SU-DHL-6 (cell line): ENCODE results near the gene ST6GALNAC3.

Experiments used
- H2AFZ ChIP-seq: fragments of 200-600 bp; sonication (generic); 2 replicates; pipeline ENCODE4 v1.6.1; 2014; ENCODE audit warnings: low read depth, mild to moderate bottlenecking, moderate library complexity, mixed read lengths, antibody characterized with exemption, low read length; ENCODE audit not compliant: severe bottlenecking
- H3F3A ChIP-seq: fragments of 200-600 bp; shearing (Covaris generic); 2 replicates; pipeline ENCODE4 v1.6.0; 2016; ENCODE audit warnings: antibody characterized with exemption, mild to moderate bottlenecking; ENCODE audit not compliant: insufficient read depth
- H3K27ac ChIP-seq: fragments of 200-600 bp; sonication (generic); 2 replicates; pipeline ENCODE4 v1.5.1; 2016; ENCODE audit warnings: low read depth, mild to moderate bottlenecking, low read length, moderate library complexity, mixed read lengths
- H3K27me3 ChIP-seq: fragments of 200-600 bp; sonication (generic), shearing (Covaris generic); 2 replicates; pipeline ENCODE4 v1.6.0; 2014; ENCODE audit warnings: mild to moderate bottlenecking, low read length
- H3K36me3 ChIP-seq: fragments of 200-600 bp; sonication (generic); 2 replicates; pipeline ENCODE4 v1.6.1; 2014; ENCODE audit warnings: mild to moderate bottlenecking, low read length, mixed read lengths
- H3K4me2 ChIP-seq: fragments of 300-600, 200-600 bp; shearing (Covaris generic), sonication (generic); 2 replicates; pipeline ENCODE4 v1.6.0; 2014; ENCODE audit warnings: low read length, low read depth, mild to moderate bottlenecking; ENCODE audit not compliant: poor library complexity, severe bottlenecking
- H3K4me3 ChIP-seq: fragments of 200-600 bp; sonication (generic); 2 replicates; pipeline ENCODE4 v1.5.1; 2014; ENCODE audit warnings: antibody characterized with exemption, low read length, mild to moderate bottlenecking, mixed read lengths; ENCODE audit not compliant: insufficient read depth, poor library complexity, severe bottlenecking
- H3K79me2 ChIP-seq: fragments of 200-600 bp; sonication (generic); 2 replicates; pipeline ENCODE4 v1.6.1; 2014; ENCODE audit warnings: mild to moderate bottlenecking, low read length, moderate library complexity; ENCODE audit not compliant: insufficient read depth
- H3K9ac ChIP-seq: fragments of 200-600 bp; sonication (generic); 2 replicates; pipeline ENCODE4 v1.7.0; 2014; ENCODE audit warnings: mild to moderate bottlenecking, low read length
- H3K9me2 ChIP-seq: fragments of 200-600 bp; sonication (generic); replicated peaks from 2 replicates; pipeline ENCODE4 v1.6.1; 2014; ENCODE audit warnings: low read length; ENCODE audit not compliant: insufficient read depth
- H3K9me3 ChIP-seq: fragments of 200-600 bp; sonication (generic); 2 replicates; pipeline ENCODE4 v1.6.1; 2014; ENCODE audit warnings: low read length, mixed read lengths; ENCODE audit not compliant: insufficient read depth
- H4K20me1 ChIP-seq: fragments of 200-600 bp; sonication (generic); 2 replicates; pipeline ENCODE4 v1.6.1; 2014; ENCODE audit warnings: low read depth, mild to moderate bottlenecking, antibody characterized with exemption, low read length, moderate library complexity, mixed read lengths
- CTCF ChIP-seq: fragments of 200-600 bp; sonication (generic); IDR thresholded peaks from one replicate; pipeline ENCODE4 v1.5.1; 2017; ENCODE audit warnings: antibody characterized with exemption, mild to moderate bottlenecking, low read length, moderate library complexity; ENCODE audit not compliant: insufficient read depth, poor library complexity, severe bottlenecking
- EZH2phosphoT487 ChIP-seq: fragments of 200-600 bp; sonication (generic), shearing (Covaris generic); conservative IDR thresholded peaks from 2 replicates; pipeline ENCODE4 v1.6.1; 2018; ENCODE audit warnings: mild to moderate bottlenecking, antibody characterized with exemption, low read length, moderate library complexity, mixed read lengths

The ST6GALNAC3 gene

GRCh38 chr1:76679534-76680152, 605.1 kb downstream of the ST6GALNAC3 start:
- Histone ChIP-seq H3K9me2 (no peaks in the 10 kb centered on the region), H3K27me3 (no peaks in the 10 kb centered on the region), H3F3A (no peaks in the 10 kb centered on the region), H3K36me3 (no peaks in the 10 kb centered on the region), H3K27ac (no peak overlapping the region), H3K79me2 (no peaks in the 10 kb centered on the region), H3K4me3 (no peak overlapping the region), H3K9ac (no peak overlapping the region), H3K4me2 (no peak overlapping the region), H3K9me3 (no peaks in the 10 kb centered on the region), H4K20me1 (no peaks in the 10 kb centered on the region), H2AFZ (no peak overlapping the region)
- no peak for TF ChIP-seq CTCF

DNA sequence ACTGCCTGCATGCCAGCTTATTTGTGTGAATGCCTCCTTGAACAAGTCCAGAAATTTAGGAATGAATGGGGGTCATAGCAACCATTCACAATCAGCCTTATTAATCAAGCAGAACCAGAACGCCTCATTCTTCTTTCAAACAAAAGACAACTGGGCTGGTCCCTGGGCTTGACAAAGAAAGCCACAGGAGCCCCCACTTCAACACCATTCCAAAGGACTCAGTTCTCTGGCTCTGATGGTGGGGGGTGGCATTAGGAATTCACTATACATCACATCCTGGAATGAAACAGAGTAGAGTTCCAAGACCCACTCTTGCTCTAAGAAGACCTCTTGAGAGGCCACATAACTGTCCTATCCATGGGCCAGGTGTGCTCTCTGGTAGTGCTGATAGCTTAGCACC, 606.1 kb downstream of the ST6GALNAC3 start:
- Histone ChIP-seq H3K79me2 (no peaks in the 10 kb centered on the region), H3F3A (no peaks in the 10 kb centered on the region), H4K20me1 (no peaks in the 10 kb centered on the region), H3K9ac (no peak overlapping the region), H3K36me3 (no peaks in the 10 kb centered on the region), H3K27me3 (no peaks in the 10 kb centered on the region), H3K9me3 (no peaks in the 10 kb centered on the region), H2AFZ (no peak overlapping the region), H3K9me2 (no peaks in the 10 kb centered on the region), H3K27ac (no peak overlapping the region), H3K4me3 (no peak overlapping the region), H3K4me2 (no peak overlapping the region)
- TF ChIP-seq EZH2phosphoT487 = no peak
- TF ChIP-seq CTCF = no peak

GRCh38 chr1:76682138-76682537, 607.6 kb downstream of the ST6GALNAC3 start:
- no peak overlapping the region for H3K27ac ChIP-seq
- H4K20me1 ChIP-seq = no peaks in the 10 kb centered on the region
- no peaks in the 10 kb centered on the region for H3K79me2 ChIP-seq
- no peak overlapping the region for H2AFZ ChIP-seq
- no peaks in the 10 kb centered on the region for H3K36me3 ChIP-seq
- no peaks in the 10 kb centered on the region for H3K27me3 ChIP-seq
- TF ChIP-seq CTCF = no peak
- no peak for TF ChIP-seq EZH2phosphoT487
- no peaks in the 10 kb centered on the region for H3K9me2 ChIP-seq
- no peak overlapping the region for H3K9ac ChIP-seq
- no peak overlapping the region for H3K4me3 ChIP-seq
- H3K9me3 ChIP-seq = no peaks in the 10 kb centered on the region
- H3F3A ChIP-seq = no peaks in the 10 kb centered on the region
- H3K4me2 ChIP-seq = no peak overlapping the region
